HG03103 (cell line): ENCODE results near the gene ENPP6.

ENCODE experiments used
- ATAC-seq: cut with Tn5 transposase; IDR thresholded peaks from one replicate; pipeline ENCODE4 v1.9.1; 2021; ENCODE audit warnings: low read depth; ENCODE audit not compliant: unreplicated experiment

Gene ENPP6

GRCh38 chr4:184110452-184111224 lies 107.0 kb downstream of the ENPP6 start:
- no peak for ATAC-seq

GRCh38 chr4:184108006-184108501 lies 109.6 kb downstream of the ENPP6 start:
- ATAC-seq: no peak

GRCh38 chr4:184104419-184105101 lies 113.1 kb downstream of the ENPP6 start:
- ATAC-seq: no peak

DNA sequence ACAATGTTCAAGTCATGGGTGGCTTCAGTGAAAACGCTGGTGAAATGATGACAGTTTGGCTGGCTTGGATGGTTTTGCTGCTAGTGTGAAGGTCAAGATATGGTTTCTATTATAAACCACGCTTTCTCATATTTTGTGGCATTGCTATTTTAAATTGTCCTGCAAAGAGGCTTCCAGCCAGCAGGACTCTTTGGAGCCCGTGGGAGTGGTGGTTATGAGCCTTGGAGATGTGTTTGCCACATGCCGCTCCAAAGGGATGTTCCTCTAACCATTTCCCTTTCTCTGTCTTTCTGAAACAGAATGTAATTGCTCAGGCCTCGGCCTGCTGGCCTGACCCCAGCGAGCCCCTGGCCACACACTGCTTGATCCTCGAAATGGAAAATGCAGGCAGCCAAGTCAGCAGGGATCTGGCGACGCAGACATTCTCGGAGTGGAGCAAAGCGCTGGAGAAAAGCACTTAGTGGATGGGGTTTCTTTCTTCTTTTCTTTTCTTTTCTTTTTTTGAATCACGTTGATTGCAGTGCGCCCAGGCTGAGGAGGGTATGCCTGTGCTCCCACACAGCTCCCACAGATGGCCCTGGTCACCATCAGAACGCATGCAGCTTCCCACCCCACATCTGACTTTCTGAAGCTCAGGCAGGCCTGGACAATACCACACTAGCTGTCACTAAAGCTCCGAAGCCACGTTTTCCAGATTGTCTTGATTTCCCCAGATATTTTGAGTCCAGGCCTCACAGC lies 114.0 kb downstream of the ENPP6 start:
- ATAC-seq: no peak

GRCh38 chr4:184102927-184103326 lies 114.7 kb downstream of the ENPP6 start:
- ATAC-seq: no peak

DNA sequence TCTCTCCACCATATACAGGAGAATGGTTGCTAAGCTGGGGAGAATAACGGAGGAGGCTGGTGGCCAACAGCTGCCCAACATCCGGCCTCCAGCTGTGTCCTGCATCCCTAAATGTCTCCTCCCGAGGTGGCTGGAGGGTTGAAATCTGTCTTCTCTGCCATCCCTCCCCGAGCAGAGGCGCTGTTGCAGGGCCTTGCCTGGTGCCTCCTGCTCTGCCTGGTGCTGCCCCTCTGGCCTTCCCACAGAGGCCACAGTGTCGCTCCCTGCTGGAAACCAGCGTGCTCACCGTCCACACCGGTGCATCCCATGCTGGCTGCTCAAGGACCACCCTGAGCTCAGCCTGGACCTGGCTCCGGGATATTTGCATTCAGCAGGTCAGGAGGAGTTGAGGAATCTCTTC lies 115.2 kb downstream of the ENPP6 start:
- ATAC-seq: no peak

DNA sequence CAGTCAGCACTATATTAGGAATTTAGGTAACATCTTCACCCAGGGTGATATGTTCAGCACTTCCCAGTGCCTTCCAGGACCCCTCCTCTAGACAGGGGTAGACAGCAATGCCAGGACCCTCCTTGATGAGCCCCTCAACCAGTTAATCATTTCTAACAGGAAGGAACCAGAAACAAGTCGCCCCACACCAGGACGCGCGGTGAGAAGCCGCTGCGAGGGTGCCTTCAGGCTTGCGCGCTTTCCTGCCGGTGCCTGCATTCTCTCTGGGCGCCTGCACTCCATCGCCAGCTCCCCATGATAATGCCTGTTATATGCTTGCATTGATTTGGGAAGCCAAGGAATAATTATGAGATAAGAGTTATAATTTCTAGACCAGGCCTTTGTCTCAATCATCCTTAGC lies 116.0 kb downstream of the ENPP6 start:
- no peak for ATAC-seq

DNA sequence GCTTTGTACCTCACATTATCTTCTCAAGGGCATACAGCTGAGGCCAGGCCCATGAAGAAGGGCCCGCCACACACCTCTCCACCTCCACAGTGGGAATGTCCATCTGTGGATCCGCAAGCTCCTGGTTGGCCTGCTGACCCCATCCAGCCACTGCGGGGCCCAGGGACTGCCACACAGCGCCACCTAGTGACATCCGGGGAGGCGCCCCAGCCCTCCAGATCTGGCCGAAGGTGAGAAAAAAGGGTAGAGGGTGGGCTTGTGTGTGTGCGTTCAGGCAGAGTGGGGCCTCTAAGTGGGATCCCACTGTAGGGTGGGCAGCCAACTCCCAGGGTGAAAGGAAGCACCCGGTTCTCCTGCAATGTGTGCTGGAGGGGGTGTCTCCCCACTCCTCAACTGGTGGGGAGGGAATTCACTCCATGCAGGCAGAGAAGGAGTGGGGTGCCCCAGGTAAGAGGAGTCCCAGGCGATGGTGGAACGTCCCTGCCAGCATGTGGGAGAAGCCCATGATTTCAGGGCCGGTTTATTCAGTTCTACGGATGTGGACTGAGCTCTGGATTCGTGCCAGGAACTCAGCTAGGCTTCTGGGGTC lies 117.3 kb downstream of the ENPP6 start:
- peak; percentile 63 for ATAC-seq

DNA sequence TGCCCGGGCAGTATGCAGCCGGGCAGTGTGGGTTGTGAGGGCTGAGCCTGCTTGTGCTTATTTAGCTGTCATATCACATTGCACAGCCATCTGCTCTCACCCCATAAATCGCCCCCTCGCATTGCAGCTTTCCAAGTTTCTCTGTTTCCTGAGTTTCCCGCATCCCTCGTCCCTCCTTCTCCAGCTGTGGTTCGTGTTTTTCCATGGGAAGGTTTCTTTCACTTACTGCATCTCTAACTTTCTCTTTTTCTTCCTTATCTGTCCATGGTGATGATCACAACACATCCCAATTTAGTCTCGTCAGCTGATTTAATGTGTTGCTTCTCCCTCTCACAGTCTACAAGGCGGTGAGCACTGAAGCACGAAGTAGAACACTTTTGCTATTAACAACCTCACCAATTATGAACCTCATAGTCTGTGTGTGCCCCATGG lies 118.1 kb downstream of the ENPP6 start:
- no peak for ATAC-seq

GRCh38 chr4:184099000-184099399 lies 118.7 kb downstream of the ENPP6 start:
- no peak for ATAC-seq

DNA sequence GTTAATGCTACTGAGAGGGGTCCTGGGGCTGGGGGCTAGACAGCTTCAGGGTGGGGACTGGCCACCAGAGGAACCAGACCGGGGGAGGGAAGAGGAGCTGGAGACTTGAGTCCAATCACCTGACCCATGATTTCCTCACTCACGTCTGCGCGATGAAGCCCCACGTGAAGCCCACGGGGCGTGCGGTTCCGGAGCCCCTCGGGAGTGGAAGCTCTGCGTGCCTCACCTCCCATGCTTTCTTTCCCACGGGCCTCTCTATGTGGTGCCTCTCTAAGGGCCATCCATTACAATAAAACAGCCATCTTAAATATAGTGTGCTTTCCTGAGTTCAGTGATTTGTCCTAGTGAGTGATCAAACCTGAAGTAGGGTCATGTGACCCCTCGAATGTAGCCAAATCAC lies 119.9 kb downstream of the ENPP6 start:
- ATAC-seq: no peak

GRCh38 chr4:184097241-184097605 lies 120.5 kb downstream of the ENPP6 start:
- ATAC-seq: no peak

DNA sequence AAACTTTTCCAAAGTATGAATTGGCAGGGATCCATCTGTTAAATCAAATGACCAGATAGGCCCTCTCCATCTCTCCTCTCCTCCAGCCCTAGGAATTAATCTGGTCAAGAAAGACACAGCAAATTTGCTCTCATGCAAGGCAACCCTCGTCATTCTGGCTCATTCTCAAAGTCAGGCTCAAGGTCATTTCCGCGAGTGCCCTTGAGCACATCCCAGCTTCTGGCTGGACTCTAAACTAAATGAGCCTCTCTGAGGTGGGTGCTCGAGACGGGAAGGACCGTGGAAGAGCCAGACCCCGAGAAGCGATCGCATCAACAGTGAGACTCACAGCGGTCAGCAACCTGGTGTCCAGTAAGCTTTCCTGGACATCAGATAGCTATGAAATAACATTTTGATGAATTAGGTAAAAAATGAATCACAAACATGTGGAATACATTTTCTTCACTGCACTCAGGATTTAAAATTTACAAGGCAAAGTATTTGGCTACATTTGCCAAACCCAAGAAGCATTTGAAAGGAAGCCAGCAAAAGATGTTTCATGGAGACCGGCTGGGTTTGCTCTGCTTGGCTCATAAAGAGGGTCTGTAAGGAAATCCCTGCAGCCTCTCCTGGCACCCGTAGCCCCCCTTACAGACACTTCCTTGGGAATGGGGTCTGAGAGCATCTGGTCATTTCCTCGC lies 121.0 kb downstream of the ENPP6 start:
- no peak for ATAC-seq

DNA sequence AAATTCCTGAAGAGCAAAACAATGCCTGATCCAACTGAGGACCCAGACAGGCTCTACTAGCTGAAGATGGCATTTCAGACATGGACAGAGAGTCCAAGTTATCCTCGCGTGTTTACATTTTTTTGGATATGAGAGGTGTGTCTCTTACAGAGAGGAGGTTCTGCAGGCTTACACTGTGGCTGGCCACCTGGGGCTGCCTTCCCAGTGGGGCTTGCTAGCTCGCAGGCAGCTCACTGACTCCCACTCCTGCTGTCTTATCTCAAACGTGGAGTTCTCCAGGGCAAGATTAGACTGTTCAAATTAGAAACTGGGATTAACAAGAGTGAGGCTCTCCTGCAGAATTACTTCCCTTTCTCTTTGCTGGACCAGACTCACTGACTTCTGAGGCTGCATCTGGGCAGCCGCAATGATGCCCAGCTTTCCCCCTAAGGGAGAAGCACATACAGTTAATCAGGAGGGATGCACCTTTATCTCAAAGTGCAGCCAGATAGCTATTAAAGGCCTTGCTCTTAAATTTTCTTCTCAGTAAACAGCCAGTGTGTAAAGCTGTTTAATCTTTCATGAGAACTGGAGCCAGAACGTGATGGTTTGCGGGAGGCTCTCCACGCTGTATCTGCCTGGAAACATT lies 123.0 kb downstream of the ENPP6 start:
- ATAC-seq: no peak

DNA sequence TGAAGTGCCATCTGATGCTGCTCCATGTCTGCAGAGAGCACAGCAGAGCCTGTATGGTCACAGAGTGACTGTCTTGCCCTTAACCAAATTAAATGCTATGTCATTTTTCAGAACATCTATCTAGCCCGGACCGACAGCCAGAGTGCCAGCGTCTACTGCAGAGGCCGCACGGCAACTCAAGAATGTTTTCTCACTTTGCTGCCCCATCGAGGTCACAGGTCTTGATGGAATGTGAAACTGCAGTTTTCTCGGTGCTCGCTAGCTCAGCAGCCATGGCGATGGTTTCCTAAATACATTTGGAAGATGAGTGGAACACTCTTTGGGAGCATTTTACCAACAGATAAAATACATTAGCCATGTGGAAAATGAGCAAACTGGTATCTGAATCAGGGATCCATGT lies 125.7 kb downstream of the ENPP6 start:
- no peak for ATAC-seq

DNA sequence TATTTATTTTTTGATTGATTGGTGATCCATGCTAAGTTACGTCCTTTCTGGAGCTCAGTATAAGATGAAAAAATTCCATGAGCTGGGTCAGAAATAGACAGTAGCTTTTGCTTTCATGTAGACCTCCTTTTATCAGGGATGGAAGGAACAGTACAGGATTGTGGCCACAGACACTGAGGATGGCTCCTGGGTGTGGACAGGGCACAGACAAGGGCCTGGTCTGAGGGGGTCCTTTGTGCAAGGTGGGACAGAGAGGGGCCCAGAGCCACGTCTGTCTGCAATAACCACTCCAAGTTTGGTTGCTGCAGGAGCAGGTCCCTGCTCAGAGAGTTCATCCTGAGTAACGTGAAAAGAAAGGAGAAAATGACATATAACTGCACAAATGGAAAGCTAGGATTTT lies 127.1 kb downstream of the ENPP6 start:
- ATAC-seq: no peak

DNA sequence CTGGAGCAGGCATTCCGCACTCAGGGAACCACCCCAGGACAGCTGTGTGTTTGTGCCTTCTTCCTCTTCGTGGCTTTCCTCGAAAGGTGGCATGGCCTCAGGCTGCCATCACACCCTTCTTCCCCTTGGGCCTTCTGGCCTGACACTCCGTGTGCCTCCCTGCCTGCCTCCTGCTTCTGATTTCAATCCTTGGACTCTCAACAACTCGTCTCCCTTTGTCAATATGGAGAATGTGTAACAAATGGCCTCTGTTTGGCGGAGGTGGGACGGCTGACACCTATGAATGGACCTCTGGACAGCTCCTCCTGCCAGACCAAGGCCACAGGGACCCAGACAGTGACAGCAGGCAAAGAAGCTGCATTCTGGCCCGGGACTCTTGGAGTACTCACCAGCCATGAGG lies 137.0 kb downstream of the ENPP6 start:
- ATAC-seq: no peak

GRCh38 chr4:184074677-184075388 lies 142.8 kb downstream of the ENPP6 start:
- ATAC-seq: no peak

DNA sequence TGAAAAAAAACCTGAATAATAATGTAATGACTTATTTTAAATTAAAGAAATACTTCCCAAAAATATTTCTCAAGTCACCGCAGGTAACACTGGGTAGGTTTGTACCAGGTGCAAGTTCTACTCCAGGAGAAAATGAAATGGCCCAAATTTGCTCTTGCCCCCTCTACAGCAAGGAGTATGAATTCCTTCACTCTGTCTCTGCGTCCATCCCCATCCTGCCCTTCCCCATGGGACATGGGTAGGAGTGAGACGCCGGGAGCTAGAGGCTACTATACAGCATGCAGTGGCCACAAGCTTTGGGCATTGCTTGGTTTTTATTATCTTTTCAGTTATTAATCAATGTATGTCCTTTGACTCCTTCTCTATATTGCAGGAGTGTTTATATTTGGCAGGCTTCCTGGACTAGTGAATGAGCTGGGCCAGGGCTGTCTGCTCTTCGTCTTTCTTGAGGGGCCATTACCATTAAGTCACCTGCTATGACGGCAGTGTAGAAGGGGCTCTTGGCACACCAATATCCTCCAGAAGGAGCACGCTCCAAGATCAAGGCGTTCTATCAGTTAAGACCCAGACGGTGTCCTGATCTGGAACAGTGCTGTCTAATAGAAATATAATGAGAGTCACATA lies 149.6 kb downstream of the ENPP6 start:
- no peak for ATAC-seq
